Measurements from ENCODE around the gene KRTAP4-3. TPM values are rescaled to one million over a fixed set of nuclear protein-coding genes. Genes with fewer than 3 reads are reported as not detected.
A peak's percentile ranks its signal among the peaks of the same experiment; 100 is the strongest.
"Not testable (repeated sequence)": the region's sequence is repeated elsewhere in the genome, so short reads cannot be mapped to it uniquely, and the experiment has no call there.

KRTAP4-3 gene
- polyA plus RNA-seq, 3 donors: not detected

GRCh38 chr17:41190328-41190727, 22.3 kb upstream of the KRTAP4-3 start:
- H3K36me3 Mint-ChIP-seq: no peaks in the 10 kb centered on the region
- peak overlapping the region in 1 of 7 donors; percentile 16 for H3K27ac Mint-ChIP-seq
- H3K9me3 Mint-ChIP-seq: peaks cover 0 to 4% (median 0%) of the 10 kb centered on the region in 7 donors
- Histone ChIP-seq H3K79me2 (ENCODE audit: insufficient read depth, low read length) (no peaks in the 10 kb centered on the region), H4K20me1 (ENCODE audit: insufficient read depth, low read length) (no peaks in the 10 kb centered on the region), H3K9ac (ENCODE audit: insufficient read depth, low read length, poor library complexity, severe bottlenecking) (no peak overlapping the region), H3K27me3 (ENCODE audit: control insufficient read depth in 2 of 2, insufficient read depth in 2 of 2, low read length in 2 of 2) (peaks cover 0 to 3% of the 10 kb centered on the region in 2 donors), H3K4me2 (replicated peaks; ENCODE audit: extremely low read depth, low read length, poor library complexity, severe bottlenecking) (no peak overlapping the region), H3K4me1 (ENCODE audit: control insufficient read depth in 1 of 2, insufficient read depth in 2 of 2, low read length in 2 of 2) (no peaks in the 10 kb centered on the region), H3K36me3 (replicated peaks in 1 of 2; ENCODE audit: control insufficient read depth in 1 of 2, insufficient read depth in 2 of 2, low read length in 2 of 2) (no peaks in the 10 kb centered on the region), H2AFZ (ENCODE audit: insufficient read depth, low read depth, low read length, poor library complexity, severe bottlenecking) (no peak overlapping the region), H3K4me3 (replicated peaks in 1 of 3; ENCODE audit: low read depth in 2 of 3, low read length in 3 of 3) (no peak overlapping the region), H3K27ac (ENCODE audit: low read depth in 1 of 2, low read length in 2 of 2) (no peak overlapping the region), H3K9me3 (replicated peaks in 1 of 2; ENCODE audit: control insufficient read depth in 1 of 2, insufficient read depth in 1 of 2, low read length in 2 of 2) (no peaks in the 10 kb centered on the region)
- WGBS (ENCODE audit: insufficient coverage): 88% methylated on average over 3 of the region's 3 CpGs
- peaks cover 7 to 11% (median 8%) of the 10 kb centered on the region in 3 donors for H3K27me3 Mint-ChIP-seq (ENCODE audit: low read depth in 3 of 3)
- no peak for DNase-seq
- no peak overlapping the region for H3K4me3 Mint-ChIP-seq
- intact Hi-C loops (cut with micrococcal nuclease): no loop called here
- no peak for TF ChIP-seq CTCF (IDR thresholded peaks at IDR 0.05)
- H3K4me1 Mint-ChIP-seq: no peaks in the 10 kb centered on the region

- WGBS (ENCODE audit: insufficient coverage): 82% methylated on average over 1 of the region's 1 CpG
- H4K20me1 ChIP-seq (ENCODE audit: insufficient read depth, low read length); H3K36me3 Mint-ChIP-seq; H3K4me1 ChIP-seq (ENCODE audit: control insufficient read depth in 1 of 2, insufficient read depth in 2 of 2, low read length in 2 of 2); intact Hi-C loops (cut with micrococcal nuclease); H3K79me2 ChIP-seq (ENCODE audit: insufficient read depth, low read length); H3K9me3 Mint-ChIP-seq; H2AFZ ChIP-seq (ENCODE audit: insufficient read depth, low read depth, low read length, poor library complexity, severe bottlenecking); H3K27ac ChIP-seq (ENCODE audit: low read depth in 1 of 2, low read length in 2 of 2); H3K36me3 ChIP-seq (replicated peaks in 1 of 2; ENCODE audit: control insufficient read depth in 1 of 2, insufficient read depth in 2 of 2, low read length in 2 of 2); H3K4me3 ChIP-seq (replicated peaks in 1 of 3; ENCODE audit: low read depth in 2 of 3, low read length in 3 of 3); H3K4me2 ChIP-seq (replicated peaks; ENCODE audit: extremely low read depth, low read length, poor library complexity, severe bottlenecking); H3K4me3 Mint-ChIP-seq; H3K9ac ChIP-seq (ENCODE audit: insufficient read depth, low read length, poor library complexity, severe bottlenecking); H3K4me1 Mint-ChIP-seq; DNase-seq; H3K9me3 ChIP-seq (replicated peaks in 1 of 2; ENCODE audit: control insufficient read depth in 1 of 2, insufficient read depth in 1 of 2, low read length in 2 of 2); H3K27me3 ChIP-seq (ENCODE audit: control insufficient read depth in 2 of 2, insufficient read depth in 2 of 2, low read length in 2 of 2): not testable (repeated sequence)
- Mint-ChIP-seq H3K27me3 (ENCODE audit: low read depth in 3 of 3) (peaks cover 7 to 13% (median 8%) of the 10 kb centered on the region in 3 donors), H3K27ac (peak within 1 kb of the TSS in 1 of 7 donors; percentile 16)
These were observed 21.9 kb upstream of the KRTAP4-3 start, which contains the start of gene KRTAP9-1 for GRCh38 chr17:41189837-41190318. Gene KRTAP9-1, plus strand, starts transcription at chr17:41189887. Its CDS starts 0 bp downstream, at chr17:41189887.

All from CD14-positive monocyte (primary cell).